HCT116 (cell line): ENCODE data around the gene ACER3. TPM values are rescaled to one million over a fixed set of nuclear protein-coding genes. Genes with fewer than 3 reads are reported as not detected.

ENCODE experiments used
- ATAC-seq: fragments of 200-7000 bp; cut with Tn5 transposase; 2 replicates; pipeline ENCODE4 v1.9.1; 2020; ENCODE audit warnings: mild to moderate bottlenecking, moderate library complexity
- BruUV-seq: library from RNA; stranded (reverse); fragments of 400-500 nt; replicated peaks from 2 replicates; lab custom pipeline; 2021; lab: Mats Ljungman, UMichigan
- CTCF ChIA-PET: fragments of 300-600 bp; sonication (Branson Sonifier 250); formaldehyde crosslinking; loops from one replicate; lab custom pipeline; 2021; ENCODE audit warnings: antibody characterized with exemption; lab: Charles Lee
- POLR2A ChIA-PET: fragments of 300-600, 350-600 bp; sonication (Branson Sonifier 250); formaldehyde crosslinking; loops from one replicate; lab custom pipeline; 2021; ENCODE audit warnings: antibody characterized with exemption; lab: Charles Lee
- RAD21 ChIA-PET, 2 experiments: fragments of 300-600 bp; sonication (Branson Sonifier 250); formaldehyde crosslinking; loops; one replicate each; lab custom pipeline; 2023; ENCODE audit warnings: low total read pairs in 2 of 2; ENCODE audit not compliant: uncharacterized antibody in 2 of 2, unreplicated experiment in 2 of 2, low non-redundant PET in 1 of 2; lab: Charles Lee
- DNase-seq: peaks from one replicate; pipeline ENCODE4 v3.0.0-alpha.2; 2010; ENCODE audit warnings: low read depth, low spot score
- H2AFZ ChIP-seq: fragments of 200-600 bp; shearing (Covaris generic), sonication (generic); 2 replicates; pipeline ENCODE4 v1.6.1; 2017; ENCODE audit warnings: low read depth, mixed run types, mixed read lengths, antibody characterized with exemption, low read length; ENCODE audit not compliant: poor library complexity, severe bottlenecking
- H3K27ac ChIP-seq: 2 replicates; pipeline ENCODE4 v1.5.1; 2012; ENCODE audit warnings: low read depth, low read length
- H3K27me3 ChIP-seq: fragments of 200-600 bp; sonication (generic); 2 replicates; pipeline ENCODE4 v1.6.1; 2016; ENCODE audit warnings: mixed run types, low read length, mixed read lengths; ENCODE audit not compliant: insufficient read depth
- H3K36me3 ChIP-seq, 2 experiments: fragments of 200-500 bp in 1 of 2; fragments of 200-600 bp in 1 of 2; sonication (Bioruptor generic) in 1 of 2; sonication (generic) in 1 of 2; 2 replicates each; pipeline versions ENCODE4 v1.5.1 to v1.6.1; 2014 to 2016; ENCODE audit warnings: low read length in 2 of 2, inconsistent platforms in 1 of 2, mixed read lengths in 1 of 2, mixed run types in 1 of 2; ENCODE audit not compliant: insufficient read depth in 2 of 2, control insufficient read depth in 1 of 2
- H3K4me1 ChIP-seq, 2 experiments: fragments of 200-600 bp in 1 of 2; sonication (generic) in 1 of 2; 2 replicates each; pipeline versions ENCODE4 v1.5.1 to v1.6.1; 2012 to 2017; ENCODE audit warnings: low read length in 2 of 2, inconsistent platforms in 1 of 2, mild to moderate bottlenecking in 1 of 2, mixed read lengths in 1 of 2, mixed run types in 1 of 2, moderate library complexity in 1 of 2; ENCODE audit not compliant: insufficient read depth in 2 of 2, control insufficient read depth in 1 of 2
- H3K4me2 ChIP-seq: fragments of 200-600 bp; sonication (generic); 2 replicates; pipeline ENCODE4 v1.6.1; 2017; ENCODE audit warnings: mixed run types, low read length, mixed read lengths
- H3K4me3 ChIP-seq, 2 experiments: fragments of 200-600 bp in 1 of 2; sonication (generic) in 1 of 2; replicated peaks in 1 of 2; 2 replicates each; pipeline ENCODE4 v1.5.1; 2011 to 2016; ENCODE audit warnings: low read length in 2 of 2, control low read depth in 1 of 2, low read depth in 1 of 2, mild to moderate bottlenecking in 1 of 2, mixed read lengths in 1 of 2, mixed run types in 1 of 2
- H3K79me2 ChIP-seq: fragments of 200-600 bp; sonication (generic); 2 replicates; pipeline ENCODE4 v1.6.1; 2017; ENCODE audit warnings: mild to moderate bottlenecking, mixed run types, low read length, moderate library complexity, mixed read lengths; ENCODE audit not compliant: insufficient read depth
- H3K9ac ChIP-seq: fragments of 200-600 bp; sonication (generic); 2 replicates; pipeline ENCODE4 v1.6.1; 2016; ENCODE audit warnings: low read length, mixed read lengths
- H3K9me2 ChIP-seq: fragments of 200-600 bp; sonication (generic), shearing (Covaris generic); 2 replicates; pipeline ENCODE4 v1.6.1; 2017; ENCODE audit warnings: mixed run types, mild to moderate bottlenecking, moderate library complexity; ENCODE audit not compliant: insufficient read depth
- H3K9me3 ChIP-seq, 2 experiments: fragments of 200-500 bp in 1 of 2; fragments of 200-600 bp in 1 of 2; sonication (Bioruptor generic) in 1 of 2; sonication (generic) in 1 of 2; 2 replicates each; pipeline ENCODE4 v1.6.1; 2014 to 2017; ENCODE audit warnings: low read length in 2 of 2, mixed read lengths in 2 of 2, inconsistent platforms in 1 of 2, low read depth in 1 of 2, mild to moderate bottlenecking in 1 of 2, mixed run types in 1 of 2, moderate library complexity in 1 of 2; ENCODE audit not compliant: control insufficient read depth in 1 of 2, insufficient read depth in 1 of 2
- H4K20me1 ChIP-seq: fragments of 200-600 bp; sonication (generic), shearing (Covaris generic); 2 replicates; pipeline ENCODE4 v1.6.1; 2017; ENCODE audit warnings: mixed run types, mild to moderate bottlenecking, moderate library complexity; ENCODE audit not compliant: insufficient read depth
- CEBPB ChIP-seq: IDR thresholded peaks from 2 replicates; pipeline ENCODE4 v1.6.1; 2012; ENCODE audit warnings: low read depth
- CTCF ChIP-seq, 3 experiments: fragments of 200-600 bp in 1 of 3; sonication (generic) in 1 of 3; IDR thresholded peaks in 2 of 3; conservative IDR thresholded peaks in 1 of 3; 2 replicates each; pipeline ENCODE4 v1.5.1; 2012 to 2017; ENCODE audit warnings: low read depth in 2 of 3, low read length in 2 of 3, antibody characterized with exemption in 1 of 3, borderline replicate concordance in 1 of 3, control low read depth in 1 of 3, mild to moderate bottlenecking in 1 of 3, mixed read lengths in 1 of 3, mixed run types in 1 of 3, moderate library complexity in 1 of 3; ENCODE audit not compliant: insufficient read depth in 1 of 3
- ELF1 ChIP-seq: IDR thresholded peaks from 2 replicates; pipeline ENCODE4 v1.6.1; 2012; ENCODE audit warnings: low read depth, borderline replicate concordance
- EZH2phosphoT487 ChIP-seq: fragments of 200-600 bp; IDR thresholded peaks from 2 replicates; pipeline ENCODE4 v1.6.1; 2018; ENCODE audit warnings: antibody characterized with exemption, borderline replicate concordance
- FOSL1 ChIP-seq: IDR thresholded peaks from 2 replicates; pipeline ENCODE4 v1.6.1; 2012; ENCODE audit warnings: low read depth
- JUND ChIP-seq: IDR thresholded peaks from 2 replicates; pipeline ENCODE4 v1.6.1; 2012
- POLR2A ChIP-seq: IDR thresholded peaks from 2 replicates; pipeline ENCODE4 v1.7.0; 2011; ENCODE audit warnings: borderline replicate concordance; ENCODE audit not compliant: insufficient read depth, insufficient read length; ENCODE audit errors: extremely low read depth
- POLR2AphosphoS5 ChIP-seq: IDR thresholded peaks from 2 replicates; pipeline ENCODE4 v1.6.1; 2011; ENCODE audit warnings: mild to moderate bottlenecking, low read depth, low read length, moderate library complexity
- RAD21 ChIP-seq: IDR thresholded peaks from 2 replicates; pipeline ENCODE4 v1.6.1; 2012; ENCODE audit warnings: low read depth, mild to moderate bottlenecking
- REST ChIP-seq: IDR thresholded peaks from 2 replicates; pipeline ENCODE4 v1.6.1; 2012; ENCODE audit warnings: low read depth
- TCF7L2 ChIP-seq: IDR thresholded peaks from 2 replicates; pipeline ENCODE4 v1.7.0; 2011; ENCODE audit warnings: borderline replicate concordance, inconsistent platforms; ENCODE audit not compliant: insufficient read depth, insufficient read length; ENCODE audit errors: extremely low read depth
- ZFX ChIP-seq: fragments of 450-650 bp; IDR thresholded peaks from 2 replicates; pipeline ENCODE4 v1.6.1; 2017
- intact Hi-C: fragments of 100-400 bp; cut with micrococcal nuclease; formaldehyde crosslinking; loops from 2 replicates; pipeline ENCODE4 v1.10.0; 2022
- total RNA-seq: library from RNA; stranded (reverse); gene quantifications from one replicate; pipeline ENCODE4 v1.2.1, GENCODE V29; 2021; ENCODE audit not compliant: unreplicated experiment

ACER3 gene
- total RNA-seq, 1 experiment from 2014 or later: 19.1 TPM

- intact Hi-C loops: no loop called here
- Histone ChIP-seq H3K9me2 (no peaks in the 10 kb centered on the region), H3K4me2 (no peak overlapping the region), H3K9ac (no peak overlapping the region), H3K36me3 (no peaks in the 10 kb centered on the region), H3K79me2 (no peaks in the 10 kb centered on the region), H4K20me1 (no peaks in the 10 kb centered on the region), H3K27ac (no peak overlapping the region), H3K27me3 (no peaks in the 10 kb centered on the region), H3K4me1 (peaks cover 0 to 4% of the 10 kb centered on the region in 2 experiments; a peak in 2 of 4 replicates), H3K4me3 (no peak overlapping the region), H2AFZ (no peak overlapping the region), H3K9me3 (no peaks in the 10 kb centered on the region)
- TF ChIP-seq REST (no peak), RAD21 (no peak)
- DNase-seq (no peak), ATAC-seq (no peak)
- BruUV-seq: no TSS peak
- ChIA-PET CTCF (no interaction called here), POLR2A (no interaction called here), RAD21 (interaction anchor here in 1 of 2 experiments (0.6 kb wide), 1 partner anchor 8 kb away, joined by 4 read pairs; no protein-coding TSS in a partner anchor)
Observed at GRCh38 chr11:76845069-76845468, 15.6 kb upstream of the ACER3 start.

GRCh38 chr11:76846441-76846840, 14.3 kb upstream of the ACER3 start:
- no peaks in the 10 kb centered on the region for H3K4me1 ChIP-seq
- no peak overlapping the region for H3K27ac ChIP-seq
- no peaks in the 10 kb centered on the region for H3K9me3 ChIP-seq
- no peak overlapping the region for H3K4me3 ChIP-seq
- no peak overlapping the region for H2AFZ ChIP-seq
- POLR2A ChIA-PET: no interaction called here
- no peaks in the 10 kb centered on the region for H3K79me2 ChIP-seq
- H3K36me3 ChIP-seq: no peaks in the 10 kb centered on the region
- no peak overlapping the region for H3K4me2 ChIP-seq
- intact Hi-C loops: no loop called here
- H3K27me3 ChIP-seq: no peaks in the 10 kb centered on the region
- BruUV-seq: no TSS peak
- H3K9ac ChIP-seq: no peak overlapping the region
- RAD21 ChIA-PET: no interaction called here
- CTCF ChIA-PET: no interaction called here
- H3K9me2 ChIP-seq: no peaks in the 10 kb centered on the region
- DNase-seq: no peak
- no peaks in the 10 kb centered on the region for H4K20me1 ChIP-seq
- ATAC-seq: no peak
- no peak for TF ChIP-seq EZH2phosphoT487
- TF ChIP-seq ZFX: no peak
- TF ChIP-seq POLR2A: no peak
- no peak for TF ChIP-seq FOSL1
- no peak for TF ChIP-seq POLR2AphosphoS5
- no peak for TF ChIP-seq JUND
- no peak for TF ChIP-seq CEBPB
- no peak for TF ChIP-seq RAD21
- TF ChIP-seq ELF1: no peak
- no peak for TF ChIP-seq TCF7L2
- TF ChIP-seq CTCF (IDR thresholded peaks at IDR 0.05 in 2 of 3, conservative IDR thresholded peaks at IDR 0.05 in 1 of 3; ENCODE audit: borderline replicate concordance in 1 of 3, insufficient read depth in 1 of 3, low read depth in 2 of 3, low read length in 2 of 3): no peak
